ENCODE measurements around the gene UBE2E1.

Gene UBE2E1

DNA sequence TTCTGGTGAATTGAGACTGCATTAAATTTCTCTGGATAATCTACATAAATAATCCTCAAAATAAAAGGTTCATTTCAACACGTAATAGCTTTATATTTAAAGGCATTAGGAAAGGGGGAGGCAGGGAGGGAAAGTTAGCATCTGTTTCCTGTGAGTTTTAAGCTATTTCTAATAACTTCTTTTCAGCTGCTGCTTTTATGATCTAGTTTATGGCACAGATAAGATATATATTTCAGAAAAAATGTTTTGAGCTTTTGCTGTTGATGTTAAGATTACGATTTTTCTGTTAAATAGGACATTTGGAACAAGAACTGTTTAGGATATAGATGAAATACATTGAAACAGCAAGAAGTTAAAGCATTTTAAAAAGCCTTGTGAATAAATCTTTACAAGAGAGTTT lies 30.0 kb downstream of the UBE2E1 start:
- no peak overlapping the region for H3K4me3 ChIP-seq (ENCODE audit: low read depth, low read length)
- DNase-seq (ENCODE audit: low read depth) = no peak
- TF ChIP-seq, protein P1, sequence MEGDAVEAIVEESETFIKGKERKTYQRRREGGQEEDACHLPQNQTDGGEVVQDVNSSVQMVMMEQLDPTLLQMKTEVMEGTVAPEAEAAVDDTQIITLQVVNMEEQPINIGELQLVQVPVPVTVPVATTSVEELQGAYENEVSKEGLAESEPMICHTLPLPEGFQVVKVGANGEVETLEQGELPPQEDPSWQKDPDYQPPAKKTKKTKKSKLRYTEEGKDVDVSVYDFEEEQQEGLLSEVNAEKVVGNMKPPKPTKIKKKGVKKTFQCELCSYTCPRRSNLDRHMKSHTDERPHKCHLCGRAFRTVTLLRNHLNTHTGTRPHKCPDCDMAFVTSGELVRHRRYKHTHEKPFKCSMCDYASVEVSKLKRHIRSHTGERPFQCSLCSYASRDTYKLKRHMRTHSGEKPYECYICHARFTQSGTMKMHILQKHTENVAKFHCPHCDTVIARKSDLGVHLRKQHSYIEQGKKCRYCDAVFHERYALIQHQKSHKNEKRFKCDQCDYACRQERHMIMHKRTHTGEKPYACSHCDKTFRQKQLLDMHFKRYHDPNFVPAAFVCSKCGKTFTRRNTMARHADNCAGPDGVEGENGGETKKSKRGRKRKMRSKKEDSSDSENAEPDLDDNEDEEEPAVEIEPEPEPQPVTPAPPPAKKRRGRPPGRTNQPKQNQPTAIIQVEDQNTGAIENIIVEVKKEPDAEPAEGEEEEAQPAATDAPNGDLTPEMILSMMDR (IDR thresholded peaks at IDR 0.05; ENCODE audit: low read depth, low read length) = no peak
- TF ChIP-seq MYC (IDR thresholded peaks at IDR 0.05; ENCODE audit: low read depth, low read length) (no peak), POLR2A (IDR thresholded peaks at IDR 0.05; ENCODE audit: extremely low read depth, insufficient read length) (no peak)
- TF ChIP-seq, protein P2, sequence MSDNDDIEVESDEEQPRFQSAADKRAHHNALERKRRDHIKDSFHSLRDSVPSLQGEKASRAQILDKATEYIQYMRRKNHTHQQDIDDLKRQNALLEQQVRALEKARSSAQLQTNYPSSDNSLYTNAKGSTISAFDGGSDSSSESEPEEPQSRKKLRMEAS (IDR thresholded peaks at IDR 0.05; ENCODE audit: low read depth, low read length) = no peak

DNA sequence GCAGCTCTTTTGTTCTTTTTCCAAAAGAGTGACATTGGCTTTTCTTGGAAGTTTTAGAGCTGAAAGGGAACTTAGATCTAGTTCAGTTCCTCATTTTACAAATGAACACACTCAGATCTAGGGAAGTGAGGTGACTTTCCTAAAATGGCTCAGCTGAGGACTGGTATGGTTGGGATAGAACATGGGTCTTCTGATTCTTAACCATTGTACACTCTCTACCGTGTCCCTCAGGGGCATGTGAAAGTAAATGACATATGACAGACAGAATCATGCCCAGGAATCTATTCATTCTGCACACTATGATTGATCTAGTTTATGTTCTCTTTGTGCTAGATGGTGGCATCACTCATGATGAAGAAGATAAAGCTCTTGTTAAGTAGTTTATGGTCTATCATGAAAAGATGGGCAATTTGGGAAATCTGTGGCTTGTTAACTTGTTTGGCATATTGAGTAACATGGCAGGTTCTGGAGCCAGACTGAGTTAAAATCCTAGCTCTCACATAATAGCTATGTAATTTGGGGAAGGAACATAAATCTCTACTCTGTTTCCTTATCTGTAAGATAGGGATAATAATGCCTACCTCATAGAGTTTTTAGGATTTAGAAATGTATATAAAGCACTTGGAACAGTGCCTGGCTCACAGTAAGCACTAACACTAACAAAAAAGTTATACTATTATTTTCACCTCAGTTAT lies 30.9 kb downstream of the UBE2E1 start:
- DNase-seq (ENCODE audit: low read depth) = peak; percentile 28
- TF ChIP-seq POLR2A (IDR thresholded peaks at IDR 0.05; ENCODE audit: extremely low read depth, insufficient read length) (no peak), MYC (IDR thresholded peaks at IDR 0.05; ENCODE audit: low read depth, low read length) (no peak)
- TF ChIP-seq, protein P1 (IDR thresholded peaks at IDR 0.05; ENCODE audit: low read depth, low read length) = no peak
- TF ChIP-seq, protein P2 (IDR thresholded peaks at IDR 0.05; ENCODE audit: low read depth, low read length) = no peak
- no peak overlapping the region for H3K4me3 ChIP-seq (ENCODE audit: low read depth, low read length)

DNA sequence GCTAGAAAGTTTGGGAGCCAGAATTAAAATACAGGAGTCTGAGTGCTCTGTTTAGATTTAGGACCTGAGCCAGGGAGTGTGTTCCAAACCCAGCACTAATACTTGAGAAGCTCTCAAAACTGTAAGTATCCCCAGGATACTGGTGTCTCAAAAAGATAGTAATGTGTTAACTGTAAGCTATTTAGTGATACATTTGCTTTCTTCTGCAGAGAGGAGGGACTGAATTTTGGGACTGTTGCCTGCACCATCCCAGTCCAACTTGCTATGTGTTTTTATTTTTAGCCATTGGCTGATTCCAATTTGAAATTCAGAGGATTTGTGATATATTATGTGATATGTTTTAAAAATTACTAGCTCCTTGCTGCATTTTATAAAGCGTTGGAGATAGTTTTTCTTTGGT lies 31.5 kb downstream of the UBE2E1 start:
- no peak overlapping the region for H3K4me3 ChIP-seq (ENCODE audit: low read depth, low read length)
- no peak for DNase-seq (ENCODE audit: low read depth)
- TF ChIP-seq POLR2A (IDR thresholded peaks at IDR 0.05; ENCODE audit: extremely low read depth, insufficient read length) (no peak), MYC (IDR thresholded peaks at IDR 0.05; ENCODE audit: low read depth, low read length) (no peak)
- TF ChIP-seq, protein P2 (IDR thresholded peaks at IDR 0.05; ENCODE audit: low read depth, low read length) = no peak
- TF ChIP-seq, protein P1 (IDR thresholded peaks at IDR 0.05; ENCODE audit: low read depth, low read length) = no peak

DNA sequence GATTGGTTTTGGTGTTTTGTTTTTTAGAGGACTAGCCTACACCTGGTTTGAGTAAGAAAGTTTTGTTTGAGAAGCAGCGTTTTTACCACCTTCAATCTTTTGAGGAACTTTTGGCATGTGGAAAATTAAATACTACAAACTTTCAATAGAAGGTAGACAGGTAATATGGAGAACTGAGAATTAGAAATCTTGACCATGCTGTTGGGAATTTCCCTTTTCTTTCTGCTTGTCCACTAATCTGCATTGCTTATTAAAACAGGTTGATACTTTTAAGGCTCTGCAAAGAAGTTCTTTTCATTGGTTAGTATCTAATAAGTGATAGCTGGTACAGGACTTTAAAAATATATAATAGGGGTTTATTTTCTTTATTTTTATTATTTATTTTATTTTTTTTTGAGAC lies 31.9 kb downstream of the UBE2E1 start:
- no peak overlapping the region for H3K4me3 ChIP-seq (ENCODE audit: low read depth, low read length)
- no peak for DNase-seq (ENCODE audit: low read depth)
- no peak for TF ChIP-seq POLR2A (IDR thresholded peaks at IDR 0.05; ENCODE audit: extremely low read depth, insufficient read length)
- TF ChIP-seq, protein P1 (IDR thresholded peaks at IDR 0.05; ENCODE audit: low read depth, low read length) = no peak
- no peak for TF ChIP-seq MYC (IDR thresholded peaks at IDR 0.05; ENCODE audit: low read depth, low read length)
- TF ChIP-seq, protein P2 (IDR thresholded peaks at IDR 0.05; ENCODE audit: low read depth, low read length) = no peak

DNA sequence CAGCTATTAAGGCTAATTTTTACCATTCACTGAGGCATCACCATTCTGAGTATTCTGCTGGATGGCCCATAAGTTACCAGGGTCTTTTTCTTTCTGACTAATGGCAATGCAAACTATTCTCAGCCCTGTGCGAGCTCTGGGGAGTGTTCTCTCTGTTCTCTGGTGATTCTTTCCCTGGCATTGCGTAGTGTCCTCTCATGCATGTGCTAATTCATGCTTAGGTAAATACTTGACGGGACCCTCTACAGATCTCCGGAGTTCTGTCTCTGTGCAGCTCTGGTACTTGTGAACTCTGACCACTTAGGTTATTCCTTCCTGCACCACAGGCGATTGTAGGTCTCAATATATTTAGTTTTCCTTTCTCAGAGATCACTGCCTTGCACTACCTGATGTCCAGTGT lies 34.8 kb downstream of the UBE2E1 start:
- H3K4me3 ChIP-seq (ENCODE audit: low read depth, low read length) = no peak overlapping the region
- no peak for TF ChIP-seq POLR2A (IDR thresholded peaks at IDR 0.05; ENCODE audit: extremely low read depth, insufficient read length)
- TF ChIP-seq MYC (IDR thresholded peaks at IDR 0.05; ENCODE audit: low read depth, low read length) = no peak
- TF ChIP-seq, protein P1 (IDR thresholded peaks at IDR 0.05; ENCODE audit: low read depth, low read length) = no peak
- TF ChIP-seq, protein P2 (IDR thresholded peaks at IDR 0.05; ENCODE audit: low read depth, low read length) = no peak
- DNase-seq (ENCODE audit: low read depth) = no peak

All from NB4 (cell line).